Activated naive CD4-positive, alpha-beta T cell treated with anti-CD3 and anti-CD28 coated beads, Interleukin-2, amount 10 ng/mL, durations not matched to agents 7 days and 5 days (primary cell): ENCODE results near the gene CHRNB1.

Experiments used
- CTCF ChIA-PET: fragments of 350-600 bp; sonication (Branson Sonifier 250); formaldehyde crosslinking; loops from one replicate; lab custom pipeline; 2021; ENCODE audit warnings: antibody characterized with exemption; lab: Charles Lee
- DNase-seq: peaks from one replicate; pipeline ENCODE4 v3.0.0-alpha.2; 2020
- H3K27ac Mint-ChIP-seq: one replicate; pipeline ENCODE4 v1.8.0; 2021; ENCODE audit warnings: mild to moderate bottlenecking, moderate library complexity, mixed read lengths
- H3K27me3 Mint-ChIP-seq: one replicate; pipeline ENCODE4 v1.8.0; 2021; ENCODE audit warnings: mild to moderate bottlenecking, mixed read lengths
- H3K36me3 Mint-ChIP-seq: one replicate; pipeline ENCODE4 v1.8.0; 2021; ENCODE audit warnings: mixed read lengths
- H3K4me1 Mint-ChIP-seq: one replicate; pipeline ENCODE4 v1.8.0; 2021; ENCODE audit warnings: mixed read lengths
- H3K4me3 Mint-ChIP-seq: one replicate; pipeline ENCODE4 v1.8.0; 2021; ENCODE audit warnings: mild to moderate bottlenecking, moderate library complexity, mixed read lengths
- H3K9me3 Mint-ChIP-seq: one replicate; pipeline ENCODE4 v1.8.0; 2021; ENCODE audit warnings: mixed read lengths

The CHRNB1 gene

GRCh38 chr17:7437950-7438614 is 6.8 kb upstream of the CHRNB1 start:
- H3K4me3 Mint-ChIP-seq, result peak overlapping the region; percentile 87
- peak; percentile 84 for DNase-seq
- H3K36me3 Mint-ChIP-seq, result peaks cover 26% of the 10 kb centered on the region
- H3K27me3 Mint-ChIP-seq, result peaks cover 55% of the 10 kb centered on the region
- peak overlapping the region; percentile 90 for H3K27ac Mint-ChIP-seq
- CTCF ChIA-PET, result interaction anchor here (1.2 to 4.3 kb wide), 3 partner anchors 40 to 122 kb away, joined by 3 to 56 read pairs (median 8); partner anchors contain the start of gene TMEM95
- H3K4me1 Mint-ChIP-seq, result peaks cover 52% of the 10 kb centered on the region
- no peaks in the 10 kb centered on the region for H3K9me3 Mint-ChIP-seq

- Mint-ChIP-seq H3K27me3 (peaks cover 63% of the 10 kb centered on the region), H3K27ac (no peak overlapping the region), H3K4me3 (peak overlapping the region; percentile 87), H3K4me1 (peaks cover 52% of the 10 kb centered on the region), H3K9me3 (no peaks in the 10 kb centered on the region), H3K36me3 (peaks cover 31% of the 10 kb centered on the region)
- CTCF ChIA-PET, result interaction anchor here (1.2 to 4.3 kb wide), 4 partner anchors 39 to 122 kb away, joined by 3 to 56 read pairs (median 7); partner anchors contain the start of gene TMEM95
- no peak for DNase-seq
Observed at GRCh38 chr17:7438656-7439460, 6.0 kb upstream of the CHRNB1 start.

GRCh38 chr17:7439462-7440112 is 5.3 kb upstream of the CHRNB1 start, which contains the start of gene FGF11:
TSS of gene FGF11 (plus strand) at chr17:7439512. CDS start at chr17:7439621, 109 bp downstream.
- CTCF ChIA-PET, result interaction anchor here (1.2 to 2.8 kb wide), 5 partner anchors 12 to 121 kb away, joined by 3 to 12 read pairs (median 6); partner anchors contain the start of gene TMEM256
- DNase-seq, result peak; percentile 33
- Mint-ChIP-seq H3K4me1 (peaks cover 54% of the 10 kb centered on the region), H3K27ac (no peak within 1 kb of the TSS), H3K27me3 (peaks cover 71% of the 10 kb centered on the region), H3K9me3 (no peaks in the 10 kb centered on the region), H3K36me3 (peaks cover 33% of the 10 kb centered on the region), H3K4me3 (peak within 1 kb of the TSS; percentile 87)

- H3K36me3 Mint-ChIP-seq, result peaks cover 33% of the 10 kb centered on the region
- peak overlapping the region; percentile 87 for H3K4me3 Mint-ChIP-seq
- peaks cover 55% of the 10 kb centered on the region for H3K4me1 Mint-ChIP-seq
- CTCF ChIA-PET, result interaction anchor here (1.0 to 2.8 kb wide), 6 partner anchors 11 to 120 kb away, joined by 3 to 12 read pairs (median 4); partner anchors contain the start of gene TMEM256
- DNase-seq, result peak; percentile 64
- no peaks in the 10 kb centered on the region for H3K9me3 Mint-ChIP-seq
- no peak overlapping the region for H3K27ac Mint-ChIP-seq
- H3K27me3 Mint-ChIP-seq, result peaks cover 77% of the 10 kb centered on the region
Observed at GRCh38 chr17:7440113-7440833, 4.6 kb upstream of the CHRNB1 start.

- Mint-ChIP-seq H3K4me3 (peak overlapping the region; percentile 87), H3K9me3 (no peaks in the 10 kb centered on the region), H3K27me3 (peaks cover 83% of the 10 kb centered on the region), H3K4me1 (peaks cover 57% of the 10 kb centered on the region), H3K36me3 (peaks cover 37% of the 10 kb centered on the region), H3K27ac (no peak overlapping the region)
- DNase-seq, result no peak
- CTCF ChIA-PET, result interaction anchor here (1.0 to 2.8 kb wide), 5 partner anchors 74 to 246 kb away, joined by 3 to 12 read pairs (median 4); partner anchors contain the start of gene TP53
Observed at GRCh38 chr17:7440834-7441195, 4.0 kb upstream of the CHRNB1 start.

- no peaks in the 10 kb centered on the region for H3K9me3 Mint-ChIP-seq
- H3K27me3 Mint-ChIP-seq, result peaks cover 87% of the 10 kb centered on the region
- peaks cover 34% of the 10 kb centered on the region for H3K36me3 Mint-ChIP-seq
- no peak overlapping the region for H3K4me3 Mint-ChIP-seq
- DNase-seq, result no peak
- peaks cover 57% of the 10 kb centered on the region for H3K4me1 Mint-ChIP-seq
- CTCF ChIA-PET, result interaction anchor here (1.0 to 2.8 kb wide), 5 partner anchors 73 to 246 kb away, joined by 3 to 12 read pairs (median 4); partner anchors contain the start of gene TP53
- no peak overlapping the region for H3K27ac Mint-ChIP-seq
Observed at GRCh38 chr17:7441266-7441665, 3.6 kb upstream of the CHRNB1 start.

- H3K27ac Mint-ChIP-seq, result no peak overlapping the region
- H3K9me3 Mint-ChIP-seq, result no peaks in the 10 kb centered on the region
- H3K27me3 Mint-ChIP-seq, result peaks cover 96% of the 10 kb centered on the region
- DNase-seq, result no peak
- no peak overlapping the region for H3K4me3 Mint-ChIP-seq
- CTCF ChIA-PET, result interaction anchor here (1.0 to 2.8 kb wide), 2 partner anchors 86 to 119 kb away, joined by 3 to 12 read pairs; no protein-coding TSS in a partner anchor
- H3K4me1 Mint-ChIP-seq, result peaks cover 51% of the 10 kb centered on the region
- H3K36me3 Mint-ChIP-seq, result peaks cover 35% of the 10 kb centered on the region
Observed at GRCh38 chr17:7442142-7442541, 2.7 kb upstream of the CHRNB1 start.

GRCh38 chr17:7443499-7444485 is 1.1 kb upstream of the CHRNB1 start:
- Mint-ChIP-seq H3K9me3 (no peaks in the 10 kb centered on the region), H3K36me3 (peaks cover 32% of the 10 kb centered on the region), H3K4me1 (peaks cover 40% of the 10 kb centered on the region), H3K27me3 (peaks cover 100% of the 10 kb centered on the region), H3K27ac (no peak overlapping the region), H3K4me3 (peak overlapping the region; percentile 8)
- CTCF ChIA-PET, result interaction anchor here (0.6 to 1.4 kb wide), 6 partner anchors 8 to 117 kb away, joined by 3 to 5 read pairs (median 4); no protein-coding TSS in a partner anchor
- DNase-seq, result no peak

GRCh38 chr17:7445619-7445968 is 733 bp downstream of the CHRNB1 start:
- Mint-ChIP-seq H3K9me3 (no peaks in the 10 kb centered on the region), H3K4me1 (peaks cover 29% of the 10 kb centered on the region), H3K27ac (peak overlapping the region; percentile 44)

GRCh38 chr17:7448461-7448860 is 3.6 kb downstream of the CHRNB1 start:
- peaks cover 56% of the 10 kb centered on the region for H3K27me3 Mint-ChIP-seq

More at GRCh38 chr17:7445619-7445968, 733 bp downstream of the CHRNB1 start:
- H3K27me3 Mint-ChIP-seq, result peaks cover 85% of the 10 kb centered on the region
- peak; percentile 68 for DNase-seq
- peaks cover 29% of the 10 kb centered on the region for H3K36me3 Mint-ChIP-seq
- peak overlapping the region; percentile 68 for H3K4me3 Mint-ChIP-seq
- CTCF ChIA-PET, result interaction anchor here (0.7 to 1.0 kb wide), 3 partner anchors 8 to 244 kb away, joined by 3 read pairs; no protein-coding TSS in a partner anchor

GRCh38 chr17:7459961-7460545 is 15.2 kb downstream of the CHRNB1 start:
- DNase-seq, result no peak
- Mint-ChIP-seq H3K36me3 (peaks cover 38% of the 10 kb centered on the region), H3K9me3 (no peaks in the 10 kb centered on the region), H3K27ac (no peak overlapping the region), H3K4me1 (peaks cover 25% of the 10 kb centered on the region), H3K27me3 (no peaks in the 10 kb centered on the region), H3K4me3 (no peak overlapping the region)
- CTCF ChIA-PET, result no interaction called here

More at GRCh38 chr17:7448461-7448860, 3.6 kb downstream of the CHRNB1 start:
- no peak for DNase-seq
- CTCF ChIA-PET, result no interaction called here
- no peaks in the 10 kb centered on the region for H3K9me3 Mint-ChIP-seq
- H3K36me3 Mint-ChIP-seq, result peaks cover 26% of the 10 kb centered on the region
- no peak overlapping the region for H3K27ac Mint-ChIP-seq
- no peak overlapping the region for H3K4me3 Mint-ChIP-seq
- H3K4me1 Mint-ChIP-seq, result peaks cover 35% of the 10 kb centered on the region
